C4-2B (cell line): ENCODE measurements around the gene DUOXA2.

Source experiments
- ZFX ChIP-seq: fragments of 450-650 bp; IDR thresholded peaks from 2 replicates; pipeline ENCODE4 v1.6.1; 2017
- TF ChIP-seq, protein P1 (sequence below): fragments of 450-650 bp; conservative IDR thresholded peaks from 2 replicates; pipeline ENCODE4 v1.5.1; 2017; ENCODE audit warnings: mild to moderate bottlenecking

DNA sequence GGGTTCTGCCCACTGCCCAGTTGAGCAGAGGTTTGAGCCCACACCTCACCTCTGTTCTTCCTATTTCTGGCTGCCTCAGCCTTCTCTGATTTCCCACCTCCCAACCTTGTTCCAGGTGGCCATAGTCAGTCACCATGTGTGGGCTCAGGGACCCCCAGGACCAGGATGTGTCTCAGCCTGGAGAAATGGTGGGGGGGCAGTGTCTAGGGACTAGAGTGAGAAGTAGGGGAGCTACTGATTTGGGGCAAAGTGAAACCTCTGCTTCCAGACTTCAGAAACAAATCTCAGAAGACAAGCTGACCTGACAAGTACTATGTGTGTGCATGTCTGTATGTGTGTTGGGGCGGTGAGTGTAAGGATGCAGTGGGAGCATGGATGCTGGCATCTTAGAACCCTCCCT lies 50.8 kb downstream of the DUOXA2 start:
- TF ChIP-seq, protein P1, sequence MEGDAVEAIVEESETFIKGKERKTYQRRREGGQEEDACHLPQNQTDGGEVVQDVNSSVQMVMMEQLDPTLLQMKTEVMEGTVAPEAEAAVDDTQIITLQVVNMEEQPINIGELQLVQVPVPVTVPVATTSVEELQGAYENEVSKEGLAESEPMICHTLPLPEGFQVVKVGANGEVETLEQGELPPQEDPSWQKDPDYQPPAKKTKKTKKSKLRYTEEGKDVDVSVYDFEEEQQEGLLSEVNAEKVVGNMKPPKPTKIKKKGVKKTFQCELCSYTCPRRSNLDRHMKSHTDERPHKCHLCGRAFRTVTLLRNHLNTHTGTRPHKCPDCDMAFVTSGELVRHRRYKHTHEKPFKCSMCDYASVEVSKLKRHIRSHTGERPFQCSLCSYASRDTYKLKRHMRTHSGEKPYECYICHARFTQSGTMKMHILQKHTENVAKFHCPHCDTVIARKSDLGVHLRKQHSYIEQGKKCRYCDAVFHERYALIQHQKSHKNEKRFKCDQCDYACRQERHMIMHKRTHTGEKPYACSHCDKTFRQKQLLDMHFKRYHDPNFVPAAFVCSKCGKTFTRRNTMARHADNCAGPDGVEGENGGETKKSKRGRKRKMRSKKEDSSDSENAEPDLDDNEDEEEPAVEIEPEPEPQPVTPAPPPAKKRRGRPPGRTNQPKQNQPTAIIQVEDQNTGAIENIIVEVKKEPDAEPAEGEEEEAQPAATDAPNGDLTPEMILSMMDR: no peak
- no peak for TF ChIP-seq ZFX
